ENCODE measurements around the gene POU4F2.

Gene POU4F2, protein sequence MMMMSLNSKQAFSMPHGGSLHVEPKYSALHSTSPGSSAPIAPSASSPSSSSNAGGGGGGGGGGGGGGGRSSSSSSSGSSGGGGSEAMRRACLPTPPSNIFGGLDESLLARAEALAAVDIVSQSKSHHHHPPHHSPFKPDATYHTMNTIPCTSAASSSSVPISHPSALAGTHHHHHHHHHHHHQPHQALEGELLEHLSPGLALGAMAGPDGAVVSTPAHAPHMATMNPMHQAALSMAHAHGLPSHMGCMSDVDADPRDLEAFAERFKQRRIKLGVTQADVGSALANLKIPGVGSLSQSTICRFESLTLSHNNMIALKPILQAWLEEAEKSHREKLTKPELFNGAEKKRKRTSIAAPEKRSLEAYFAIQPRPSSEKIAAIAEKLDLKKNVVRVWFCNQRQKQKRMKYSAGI

GRCh38 chr4:146638786-146639505 is at the start of gene POU4F2:
TSS of gene POU4F2 (plus strand) at chr4:146638893. CDS start at chr4:146639141, 248 bp downstream.
- TF ChIP-seq, protein P1, sequence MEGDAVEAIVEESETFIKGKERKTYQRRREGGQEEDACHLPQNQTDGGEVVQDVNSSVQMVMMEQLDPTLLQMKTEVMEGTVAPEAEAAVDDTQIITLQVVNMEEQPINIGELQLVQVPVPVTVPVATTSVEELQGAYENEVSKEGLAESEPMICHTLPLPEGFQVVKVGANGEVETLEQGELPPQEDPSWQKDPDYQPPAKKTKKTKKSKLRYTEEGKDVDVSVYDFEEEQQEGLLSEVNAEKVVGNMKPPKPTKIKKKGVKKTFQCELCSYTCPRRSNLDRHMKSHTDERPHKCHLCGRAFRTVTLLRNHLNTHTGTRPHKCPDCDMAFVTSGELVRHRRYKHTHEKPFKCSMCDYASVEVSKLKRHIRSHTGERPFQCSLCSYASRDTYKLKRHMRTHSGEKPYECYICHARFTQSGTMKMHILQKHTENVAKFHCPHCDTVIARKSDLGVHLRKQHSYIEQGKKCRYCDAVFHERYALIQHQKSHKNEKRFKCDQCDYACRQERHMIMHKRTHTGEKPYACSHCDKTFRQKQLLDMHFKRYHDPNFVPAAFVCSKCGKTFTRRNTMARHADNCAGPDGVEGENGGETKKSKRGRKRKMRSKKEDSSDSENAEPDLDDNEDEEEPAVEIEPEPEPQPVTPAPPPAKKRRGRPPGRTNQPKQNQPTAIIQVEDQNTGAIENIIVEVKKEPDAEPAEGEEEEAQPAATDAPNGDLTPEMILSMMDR (IDR thresholded peaks at IDR 0.05) = no peak
- TF ChIP-seq ZFX (IDR thresholded peaks at IDR 0.05; ENCODE audit: borderline replicate concordance) = no peak
- peak within 1 kb of the TSS; percentile 61 for H3K27ac ChIP-seq

- no peak overlapping the region for H3K27ac ChIP-seq
- TF ChIP-seq, protein P1 (IDR thresholded peaks at IDR 0.05) = no peak
- TF ChIP-seq ZFX (IDR thresholded peaks at IDR 0.05; ENCODE audit: borderline replicate concordance) = no peak
Measured at GRCh38 chr4:146590801-146591200, 47.9 kb upstream of the POU4F2 start.

DNA sequence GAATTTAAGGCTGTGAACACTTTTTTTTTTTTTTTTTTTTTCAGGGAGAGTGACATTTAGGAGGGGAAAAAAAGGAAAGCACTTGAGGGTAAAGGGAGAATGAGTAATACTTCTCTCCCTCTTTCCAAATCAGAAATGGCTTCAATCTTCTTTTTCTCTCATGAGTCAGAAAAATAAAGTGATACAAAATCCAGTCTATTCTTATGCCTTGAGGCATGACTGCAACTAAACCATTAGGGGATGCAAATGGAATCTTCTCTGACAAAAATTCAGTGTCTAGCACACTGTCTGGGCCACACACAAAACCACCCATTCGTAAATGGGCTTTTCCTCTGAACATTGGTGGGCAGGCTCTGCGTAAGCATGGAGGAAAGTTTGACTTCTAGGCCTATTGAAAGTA is 46.7 kb upstream of the POU4F2 start:
- no peak for TF ChIP-seq ZFX (IDR thresholded peaks at IDR 0.05; ENCODE audit: borderline replicate concordance)
- TF ChIP-seq, protein P1 (IDR thresholded peaks at IDR 0.05) = no peak

DNA sequence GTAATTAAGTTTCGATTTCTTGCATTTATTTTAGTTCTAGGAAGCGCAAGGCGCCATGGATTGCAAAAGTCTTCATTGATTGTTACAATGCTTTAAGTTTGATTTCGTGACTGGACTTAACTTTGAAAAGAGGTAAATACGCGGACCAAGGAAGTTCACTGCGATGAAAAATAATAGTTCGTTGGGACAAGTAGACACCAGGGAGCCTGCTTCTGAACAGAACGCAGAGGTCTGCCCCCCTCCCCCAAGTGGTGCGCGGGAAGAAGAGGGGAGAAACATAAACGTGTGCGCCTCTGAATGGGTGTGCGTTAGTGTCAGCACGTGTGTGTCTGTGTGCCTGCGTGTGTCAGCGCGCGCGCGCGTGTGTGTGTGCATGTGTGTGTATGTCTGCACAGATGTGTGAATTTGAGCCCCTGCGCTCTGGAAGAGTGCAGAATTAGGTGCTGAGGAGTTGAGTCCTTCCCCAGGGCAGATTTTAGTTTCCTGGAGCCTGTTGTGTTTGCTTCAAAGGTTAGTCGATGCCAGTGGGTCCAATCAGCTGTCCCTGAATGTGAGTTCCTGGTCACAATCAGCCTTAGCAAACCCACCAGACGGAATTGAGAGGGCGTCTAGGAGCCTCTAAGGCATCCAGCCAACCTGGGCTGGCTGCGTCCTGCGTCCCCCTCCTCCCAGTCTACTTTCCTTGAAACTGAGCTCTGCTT is 5.8 kb upstream of the POU4F2 start:
- H3K27ac ChIP-seq = no peak overlapping the region
- TF ChIP-seq, protein P1 (IDR thresholded peaks at IDR 0.05) = no peak
- TF ChIP-seq ZFX (IDR thresholded peaks at IDR 0.05; ENCODE audit: borderline replicate concordance) = no peak

More for the DNA sequence above, 46.7 kb upstream of the POU4F2 start:
- H3K27ac ChIP-seq = no peak overlapping the region

GRCh38 chr4:146633471-146633800 is 5.3 kb upstream of the POU4F2 start:
- H3K27ac ChIP-seq = no peak overlapping the region
- no peak for TF ChIP-seq ZFX (IDR thresholded peaks at IDR 0.05; ENCODE audit: borderline replicate concordance)
- TF ChIP-seq, protein P1 (IDR thresholded peaks at IDR 0.05) = no peak

GRCh38 chr4:146634825-146635224 is 3.9 kb upstream of the POU4F2 start:
- no peak for TF ChIP-seq ZFX (IDR thresholded peaks at IDR 0.05; ENCODE audit: borderline replicate concordance)
- TF ChIP-seq, protein P1 (IDR thresholded peaks at IDR 0.05) = no peak
- no peak overlapping the region for H3K27ac ChIP-seq

Measured in 22Rv1 (cell line).